ENCODE measurements around the gene AFF1.

DNA sequence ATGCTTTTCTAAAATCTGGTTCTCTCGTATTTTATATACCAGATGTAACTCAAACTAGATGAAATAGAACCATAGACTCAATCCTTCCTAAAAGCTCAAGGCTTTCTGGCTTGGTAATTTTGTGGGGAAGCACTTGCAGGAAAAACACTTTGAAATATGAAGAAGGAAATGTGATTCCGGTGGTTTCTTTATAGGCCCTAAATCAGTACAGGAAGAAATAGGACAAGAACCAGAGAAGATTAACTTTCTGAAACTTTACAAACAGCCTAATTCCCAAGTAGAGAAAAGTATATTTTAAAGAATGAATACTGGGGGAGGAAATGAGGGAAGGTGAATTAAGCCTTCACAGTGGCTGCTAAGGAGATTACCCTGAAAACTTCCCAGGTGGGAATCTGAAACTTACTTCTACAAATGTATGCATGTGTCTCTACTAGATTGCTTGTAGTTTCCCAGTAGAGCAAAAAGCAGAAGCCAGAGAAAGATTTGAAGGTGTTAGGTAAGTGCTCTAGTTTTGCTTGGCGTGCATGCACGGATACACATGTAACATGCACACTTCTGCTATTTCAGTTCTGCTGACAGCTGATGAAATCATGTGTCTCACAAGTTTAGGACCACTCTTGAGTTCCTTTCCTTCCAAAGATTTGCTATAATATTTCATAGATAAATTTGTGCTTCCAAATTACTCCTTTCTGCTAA, 92.1 kb downstream of the AFF1 start:
- TF ChIP-seq EZH2phosphoT487 (IDR thresholded peaks at IDR 0.05; ENCODE audit: low read depth, severe bottlenecking, unreplicated experiment) (no peak), EZH2 (IDR thresholded peaks at IDR 0.05; ENCODE audit: borderline replicate concordance) (no peak)
- TF ChIP-seq, protein P1, sequence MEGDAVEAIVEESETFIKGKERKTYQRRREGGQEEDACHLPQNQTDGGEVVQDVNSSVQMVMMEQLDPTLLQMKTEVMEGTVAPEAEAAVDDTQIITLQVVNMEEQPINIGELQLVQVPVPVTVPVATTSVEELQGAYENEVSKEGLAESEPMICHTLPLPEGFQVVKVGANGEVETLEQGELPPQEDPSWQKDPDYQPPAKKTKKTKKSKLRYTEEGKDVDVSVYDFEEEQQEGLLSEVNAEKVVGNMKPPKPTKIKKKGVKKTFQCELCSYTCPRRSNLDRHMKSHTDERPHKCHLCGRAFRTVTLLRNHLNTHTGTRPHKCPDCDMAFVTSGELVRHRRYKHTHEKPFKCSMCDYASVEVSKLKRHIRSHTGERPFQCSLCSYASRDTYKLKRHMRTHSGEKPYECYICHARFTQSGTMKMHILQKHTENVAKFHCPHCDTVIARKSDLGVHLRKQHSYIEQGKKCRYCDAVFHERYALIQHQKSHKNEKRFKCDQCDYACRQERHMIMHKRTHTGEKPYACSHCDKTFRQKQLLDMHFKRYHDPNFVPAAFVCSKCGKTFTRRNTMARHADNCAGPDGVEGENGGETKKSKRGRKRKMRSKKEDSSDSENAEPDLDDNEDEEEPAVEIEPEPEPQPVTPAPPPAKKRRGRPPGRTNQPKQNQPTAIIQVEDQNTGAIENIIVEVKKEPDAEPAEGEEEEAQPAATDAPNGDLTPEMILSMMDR (IDR thresholded peaks at IDR 0.05; ENCODE audit: poor library complexity) = no peak
